Astrocyte (in vitro differentiated cells and primary cell): ENCODE data around the gene FERMT3. TPM values are rescaled to one million over a fixed set of nuclear protein-coding genes. Genes with fewer than 3 reads are reported as not detected.
A peak's percentile ranks its signal among the peaks of the same experiment; 100 is the strongest.

ENCODE experiments used
- DNase-seq: peaks from one replicate; pipeline ENCODE4 v3.0.0-alpha.2; 2010; ENCODE audit warnings: low read depth
- FAIRE-seq: peaks from 2 replicates; lab custom pipeline; 2011; peaks lifted over from hg19 to GRCh38; lab: Jason Lieb, UNC
- H2AFZ ChIP-seq: 2 replicates; pipeline ENCODE4 v1.6.0; 2012; ENCODE audit warnings: low read depth, low read length, inconsistent platforms
- H3K27ac ChIP-seq: 2 replicates; pipeline ENCODE4 v1.5.1; 2011; ENCODE audit warnings: low read depth, low read length, inconsistent platforms
- H3K27me3 ChIP-seq: 2 replicates; pipeline ENCODE4 v1.6.0; 2011; ENCODE audit warnings: low read length, inconsistent platforms; ENCODE audit not compliant: insufficient read depth
- H3K36me3 ChIP-seq: 2 replicates; pipeline ENCODE4 v1.5.1; 2011; ENCODE audit warnings: low read length, inconsistent platforms; ENCODE audit not compliant: insufficient read depth
- H3K4me1 ChIP-seq: 2 replicates; pipeline ENCODE4 v1.5.1; 2011; ENCODE audit warnings: low read length, inconsistent platforms; ENCODE audit not compliant: insufficient read depth
- H3K4me2 ChIP-seq: 2 replicates; pipeline ENCODE4 v1.6.0; 2012; ENCODE audit warnings: low read length, inconsistent platforms
- H3K4me3 ChIP-seq: 2 replicates; pipeline ENCODE4 v1.5.1; 2011; ENCODE audit warnings: low read depth, mild to moderate bottlenecking, low read length, inconsistent platforms; ENCODE audit not compliant: insufficient read depth
- H3K79me2 ChIP-seq: 2 replicates; pipeline ENCODE4 v1.6.0; 2012; ENCODE audit warnings: mild to moderate bottlenecking, low read length, inconsistent platforms; ENCODE audit not compliant: insufficient read depth
- H3K9ac ChIP-seq: 2 replicates; pipeline ENCODE4 v1.6.0; 2012; ENCODE audit warnings: mild to moderate bottlenecking, low read length, inconsistent platforms
- H3K9me3 ChIP-seq: 2 replicates; pipeline ENCODE4 v1.5.1; 2012; ENCODE audit warnings: low read depth, mild to moderate bottlenecking, low read length, inconsistent platforms; ENCODE audit not compliant: insufficient read depth
- H4K20me1 ChIP-seq: 2 replicates; pipeline ENCODE4 v1.6.0; 2012; ENCODE audit warnings: low read length, inconsistent platforms; ENCODE audit not compliant: insufficient read depth
- H3K27ac Mint-ChIP-seq: one replicate; pipeline ENCODE4 v1.8.0; 2021; ENCODE audit warnings: mild to moderate bottlenecking, mixed read lengths; ENCODE audit not compliant: unreplicated experiment
- H3K27me3 Mint-ChIP-seq: one replicate; pipeline ENCODE4 v1.8.0; 2021; ENCODE audit warnings: low read depth, mixed read lengths; ENCODE audit not compliant: unreplicated experiment
- H3K36me3 Mint-ChIP-seq: one replicate; pipeline ENCODE4 v1.8.0; 2021; ENCODE audit warnings: low read depth, mixed read lengths; ENCODE audit not compliant: unreplicated experiment
- H3K4me1 Mint-ChIP-seq: one replicate; pipeline ENCODE4 v1.8.0; 2021; ENCODE audit warnings: low read depth, mixed read lengths; ENCODE audit not compliant: unreplicated experiment
- H3K4me3 Mint-ChIP-seq: one replicate; pipeline ENCODE4 v1.8.0; 2021; ENCODE audit warnings: mild to moderate bottlenecking, moderate library complexity, mixed read lengths; ENCODE audit not compliant: unreplicated experiment
- H3K9me3 Mint-ChIP-seq: one replicate; pipeline ENCODE4 v1.8.0; 2021; ENCODE audit warnings: mild to moderate bottlenecking, mixed read lengths; ENCODE audit not compliant: unreplicated experiment
- EZH2 ChIP-seq: IDR thresholded peaks from 2 replicates; pipeline ENCODE4 v1.6.1; 2012; ENCODE audit warnings: mild to moderate bottlenecking, low read length, inconsistent platforms; ENCODE audit not compliant: insufficient read depth
- total RNA-seq: library from RNA; stranded (reverse); gene quantifications from 2 replicates; pipeline ENCODE4 v1.2.1, GENCODE V29; 2021
- TF ChIP-seq, protein P1 (sequence below): IDR thresholded peaks from 2 replicates; pipeline ENCODE4 v1.5.1; 2011; ENCODE audit warnings: low read depth, mild to moderate bottlenecking, inconsistent platforms, low read length, moderate library complexity; ENCODE audit not compliant: insufficient read depth

FERMT3 gene
- total RNA-seq, 1 donor from 2014 or later, result 1.3 TPM

DNA sequence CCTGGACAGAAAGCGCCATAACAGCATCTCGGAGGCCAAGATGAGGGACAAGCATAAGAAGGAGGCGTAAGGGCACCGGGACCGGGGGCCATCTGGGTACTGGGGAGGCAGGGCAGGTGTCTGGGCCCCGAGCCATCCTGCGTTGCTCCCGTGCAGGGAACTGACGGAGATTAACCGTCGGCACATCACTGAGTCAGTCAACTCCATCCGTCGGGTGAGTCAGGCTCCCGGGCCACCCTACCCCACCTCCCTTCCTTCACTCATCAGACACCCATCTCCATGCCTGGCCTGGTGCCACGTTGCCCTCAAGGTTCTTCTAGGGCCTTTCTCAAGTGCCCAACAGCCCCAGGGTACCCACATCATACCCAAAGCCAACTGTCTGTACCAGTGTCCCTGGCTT is 59.8 kb downstream of the FERMT3 start:
- H3K4me2 ChIP-seq, result no peak overlapping the region
- TF ChIP-seq, protein P1, sequence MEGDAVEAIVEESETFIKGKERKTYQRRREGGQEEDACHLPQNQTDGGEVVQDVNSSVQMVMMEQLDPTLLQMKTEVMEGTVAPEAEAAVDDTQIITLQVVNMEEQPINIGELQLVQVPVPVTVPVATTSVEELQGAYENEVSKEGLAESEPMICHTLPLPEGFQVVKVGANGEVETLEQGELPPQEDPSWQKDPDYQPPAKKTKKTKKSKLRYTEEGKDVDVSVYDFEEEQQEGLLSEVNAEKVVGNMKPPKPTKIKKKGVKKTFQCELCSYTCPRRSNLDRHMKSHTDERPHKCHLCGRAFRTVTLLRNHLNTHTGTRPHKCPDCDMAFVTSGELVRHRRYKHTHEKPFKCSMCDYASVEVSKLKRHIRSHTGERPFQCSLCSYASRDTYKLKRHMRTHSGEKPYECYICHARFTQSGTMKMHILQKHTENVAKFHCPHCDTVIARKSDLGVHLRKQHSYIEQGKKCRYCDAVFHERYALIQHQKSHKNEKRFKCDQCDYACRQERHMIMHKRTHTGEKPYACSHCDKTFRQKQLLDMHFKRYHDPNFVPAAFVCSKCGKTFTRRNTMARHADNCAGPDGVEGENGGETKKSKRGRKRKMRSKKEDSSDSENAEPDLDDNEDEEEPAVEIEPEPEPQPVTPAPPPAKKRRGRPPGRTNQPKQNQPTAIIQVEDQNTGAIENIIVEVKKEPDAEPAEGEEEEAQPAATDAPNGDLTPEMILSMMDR, result no peak
- no peak for TF ChIP-seq EZH2
- H3K27me3 ChIP-seq, result no peaks in the 10 kb centered on the region
- Mint-ChIP-seq H3K9me3 (no peaks in the 10 kb centered on the region), H3K36me3 (peaks cover 8% of the 10 kb centered on the region), H3K27me3 (no peaks in the 10 kb centered on the region), H3K27ac (no peak overlapping the region), H3K4me3 (no peak overlapping the region), H3K4me1 (peaks cover 19% of the 10 kb centered on the region)
- peaks cover 22% of the 10 kb centered on the region for H4K20me1 ChIP-seq
- FAIRE-seq (no peak), DNase-seq (no peak)
- peaks cover 37% of the 10 kb centered on the region for H3K4me1 ChIP-seq
- H3K4me3 ChIP-seq, result no peak overlapping the region
- H3K9ac ChIP-seq, result no peak overlapping the region
- peaks cover 11% of the 10 kb centered on the region for H3K36me3 ChIP-seq
- H3K9me3 ChIP-seq, result no peaks in the 10 kb centered on the region
- H3K27ac ChIP-seq, result no peak overlapping the region
- H2AFZ ChIP-seq, result no peak overlapping the region
- H3K79me2 ChIP-seq, result no peaks in the 10 kb centered on the region

DNA sequence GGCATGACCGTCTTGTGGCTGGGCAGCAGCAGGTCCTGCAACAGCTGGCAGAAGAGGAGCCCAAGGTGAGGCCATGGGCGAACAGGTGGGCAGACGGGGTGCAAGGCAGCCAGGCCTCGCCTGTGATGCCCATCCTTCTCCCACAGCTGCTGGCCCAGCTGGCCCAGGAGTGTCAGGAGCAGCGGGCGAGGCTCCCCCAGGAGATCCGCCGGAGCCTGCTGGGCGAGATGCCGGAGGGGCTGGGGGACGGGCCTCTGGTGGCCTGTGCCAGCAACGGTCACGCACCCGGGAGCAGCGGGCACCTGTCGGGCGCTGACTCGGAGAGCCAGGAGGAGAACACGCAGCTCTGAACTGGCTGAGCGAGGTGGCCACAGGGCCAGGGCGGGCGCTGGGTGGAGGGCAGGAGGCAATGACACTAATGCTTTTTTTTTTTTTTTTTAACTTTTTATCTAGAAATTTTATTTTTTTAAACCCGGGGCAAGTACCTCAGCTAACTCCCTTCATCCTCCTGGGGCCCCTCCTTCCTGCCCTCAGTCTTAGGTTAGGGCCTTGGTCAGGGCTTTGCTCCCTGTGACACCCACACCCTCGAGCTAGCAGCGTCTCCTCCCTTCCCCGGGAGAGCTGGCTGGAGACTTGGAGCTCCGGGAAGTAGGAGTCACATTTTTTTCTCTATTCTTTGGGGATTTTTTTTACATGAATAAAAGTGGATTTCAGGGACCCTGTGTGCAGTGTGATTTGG is 60.9 kb downstream of the FERMT3 start:
- no peaks in the 10 kb centered on the region for H3K9me3 ChIP-seq
- H3K4me3 ChIP-seq, result no peak overlapping the region
- peaks cover 5% of the 10 kb centered on the region for H3K36me3 Mint-ChIP-seq
- H3K4me3 Mint-ChIP-seq, result no peak overlapping the region
- H4K20me1 ChIP-seq, result peaks cover 22% of the 10 kb centered on the region
- H3K27me3 Mint-ChIP-seq, result no peaks in the 10 kb centered on the region
- peaks cover 44% of the 10 kb centered on the region for H3K4me1 ChIP-seq
- FAIRE-seq (no peak), DNase-seq (no peak)
- H3K27ac ChIP-seq, result no peak overlapping the region
- H3K4me2 ChIP-seq, result no peak overlapping the region
- no peak overlapping the region for H3K9ac ChIP-seq
- no peaks in the 10 kb centered on the region for H3K9me3 Mint-ChIP-seq
- peaks cover 3% of the 10 kb centered on the region for H3K79me2 ChIP-seq
- peaks cover 23% of the 10 kb centered on the region for H3K4me1 Mint-ChIP-seq
- H3K27me3 ChIP-seq, result no peaks in the 10 kb centered on the region
- no peak overlapping the region for H2AFZ ChIP-seq
- TF ChIP-seq, protein P1, result no peak
- no peak for TF ChIP-seq EZH2
- peaks cover 11% of the 10 kb centered on the region for H3K36me3 ChIP-seq
- peak overlapping the region; percentile 86 for H3K27ac Mint-ChIP-seq
